Measurements from ENCODE around the gene HK1.
A peak's percentile ranks its signal among the peaks of the same experiment; 100 is the strongest.

HK1 gene

DNA sequence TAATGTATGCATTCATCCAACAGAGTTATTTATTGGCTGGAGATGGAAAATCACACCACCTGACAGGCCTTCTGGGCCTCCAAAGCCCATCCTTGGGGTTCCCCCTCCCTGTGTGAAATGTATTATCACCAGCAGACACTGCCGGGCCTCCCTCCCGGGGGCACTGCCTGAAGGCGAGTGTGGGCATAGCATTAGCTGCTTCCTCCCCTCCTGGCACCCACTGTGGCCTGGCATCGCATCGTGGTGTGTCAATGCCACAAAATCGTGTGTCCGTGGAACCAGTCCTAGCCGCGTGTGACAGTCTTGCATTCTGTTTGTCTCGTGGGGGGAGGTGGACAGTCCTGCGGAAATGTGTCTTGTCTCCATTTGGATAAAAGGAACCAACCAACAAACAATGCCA is 123.1 kb downstream of the HK1 start:
- Histone ChIP-seq H3K4me3 (ENCODE audit: low read length) (no peak overlapping the region), H3K27me3 (ENCODE audit: control insufficient read depth, insufficient read depth, low read length) (no peaks in the 10 kb centered on the region), H3K4me1 (ENCODE audit: control insufficient read depth, insufficient read depth, low read length) (peaks cover 28% of the 10 kb centered on the region), H3K9ac (ENCODE audit: low read depth, low read length) (no peak overlapping the region), H3K9me3 (replicated peaks; ENCODE audit: low read length) (no peaks in the 10 kb centered on the region), H3K4me2 (ENCODE audit: low read length) (no peak overlapping the region), H3K36me3 (ENCODE audit: insufficient read depth, low read length) (peaks cover 55% of the 10 kb centered on the region)

- no peaks in the 10 kb centered on the region for H3K27me3 ChIP-seq (ENCODE audit: control insufficient read depth, insufficient read depth, low read length)
- no peak overlapping the region for H3K4me2 ChIP-seq (ENCODE audit: low read length)
- no peaks in the 10 kb centered on the region for H3K9me3 ChIP-seq (replicated peaks; ENCODE audit: low read length)
- H3K36me3 ChIP-seq (ENCODE audit: insufficient read depth, low read length), result peaks cover 49% of the 10 kb centered on the region
- no peak overlapping the region for H3K9ac ChIP-seq (ENCODE audit: low read depth, low read length)
- peaks cover 28% of the 10 kb centered on the region for H3K4me1 ChIP-seq (ENCODE audit: control insufficient read depth, insufficient read depth, low read length)
- no peak overlapping the region for H3K4me3 ChIP-seq (ENCODE audit: low read length)
Measured at GRCh38 chr10:69402386-69402785, 124.1 kb downstream of the HK1 start.

- no peak overlapping the region for H3K4me2 ChIP-seq (ENCODE audit: low read length)
- no peaks in the 10 kb centered on the region for H3K9me3 ChIP-seq (replicated peaks; ENCODE audit: low read length)
- no peak overlapping the region for H3K4me3 ChIP-seq (ENCODE audit: low read length)
- no peak overlapping the region for H3K9ac ChIP-seq (ENCODE audit: low read depth, low read length)
- peaks cover 32% of the 10 kb centered on the region for H3K4me1 ChIP-seq (ENCODE audit: control insufficient read depth, insufficient read depth, low read length)
- no peaks in the 10 kb centered on the region for H3K27me3 ChIP-seq (ENCODE audit: control insufficient read depth, insufficient read depth, low read length)
- H3K36me3 ChIP-seq (ENCODE audit: insufficient read depth, low read length), result peaks cover 42% of the 10 kb centered on the region
Measured at GRCh38 chr10:69403066-69403465, 124.8 kb downstream of the HK1 start.

DNA sequence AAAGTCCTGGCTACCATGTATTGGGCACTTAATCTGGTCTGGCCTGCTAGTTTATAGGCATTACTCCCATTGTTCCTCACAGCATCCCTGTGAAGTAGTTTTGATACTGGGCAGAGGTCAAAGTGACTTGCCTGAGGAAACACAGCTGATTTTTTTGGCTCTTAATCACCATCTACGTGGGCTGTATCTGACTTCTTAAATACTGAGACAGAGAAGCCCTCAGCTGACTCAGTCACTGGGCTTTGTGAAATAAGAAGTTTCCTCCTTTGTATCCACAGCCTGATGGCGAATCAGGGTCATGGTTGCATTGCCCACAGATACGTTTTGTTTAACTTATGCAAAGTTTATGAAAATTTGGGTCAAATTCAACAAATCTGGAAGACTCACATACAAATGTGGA is 125.2 kb downstream of the HK1 start:
- no peak overlapping the region for H3K4me2 ChIP-seq (ENCODE audit: low read length)
- peaks cover 38% of the 10 kb centered on the region for H3K36me3 ChIP-seq (ENCODE audit: insufficient read depth, low read length)
- no peaks in the 10 kb centered on the region for H3K9me3 ChIP-seq (replicated peaks; ENCODE audit: low read length)
- H3K4me1 ChIP-seq (ENCODE audit: control insufficient read depth, insufficient read depth, low read length), result peaks cover 34% of the 10 kb centered on the region
- no peak overlapping the region for H3K4me3 ChIP-seq (ENCODE audit: low read length)
- H3K27me3 ChIP-seq (ENCODE audit: control insufficient read depth, insufficient read depth, low read length), result no peaks in the 10 kb centered on the region
- no peak overlapping the region for H3K9ac ChIP-seq (ENCODE audit: low read depth, low read length)

DNA sequence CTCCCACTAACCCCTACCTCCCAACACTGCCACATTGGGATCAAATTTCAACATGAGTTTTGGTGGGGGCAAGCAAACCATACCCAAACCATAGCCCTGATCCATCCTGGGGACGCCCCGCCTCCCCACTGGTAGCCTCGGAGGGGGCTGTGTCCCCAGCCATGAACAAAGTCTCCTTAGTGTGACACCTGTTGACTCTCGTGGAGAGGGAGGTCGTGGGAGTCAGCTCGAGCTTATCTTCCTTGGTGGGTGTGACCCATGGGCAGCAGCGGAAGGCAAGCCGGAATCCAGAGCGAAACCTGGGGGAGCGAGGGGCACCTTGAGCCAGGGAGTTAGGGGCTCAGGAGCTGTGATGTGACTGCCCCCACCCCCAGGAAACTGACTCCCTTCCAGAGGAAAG is 126.5 kb downstream of the HK1 start:
- H3K4me1 ChIP-seq (ENCODE audit: control insufficient read depth, insufficient read depth, low read length), result peaks cover 40% of the 10 kb centered on the region
- H3K9me3 ChIP-seq (replicated peaks; ENCODE audit: low read length), result no peaks in the 10 kb centered on the region
- H3K36me3 ChIP-seq (ENCODE audit: insufficient read depth, low read length), result peaks cover 32% of the 10 kb centered on the region
- H3K9ac ChIP-seq (ENCODE audit: low read depth, low read length), result no peak overlapping the region
- H3K4me3 ChIP-seq (ENCODE audit: low read length), result no peak overlapping the region
- no peak overlapping the region for H3K4me2 ChIP-seq (ENCODE audit: low read length)
- no peaks in the 10 kb centered on the region for H3K27me3 ChIP-seq (ENCODE audit: control insufficient read depth, insufficient read depth, low read length)

- H3K9me3 ChIP-seq (replicated peaks; ENCODE audit: low read length), result no peaks in the 10 kb centered on the region
Measured at GRCh38 chr10:69405221-69405620, 126.9 kb downstream of the HK1 start.

DNA sequence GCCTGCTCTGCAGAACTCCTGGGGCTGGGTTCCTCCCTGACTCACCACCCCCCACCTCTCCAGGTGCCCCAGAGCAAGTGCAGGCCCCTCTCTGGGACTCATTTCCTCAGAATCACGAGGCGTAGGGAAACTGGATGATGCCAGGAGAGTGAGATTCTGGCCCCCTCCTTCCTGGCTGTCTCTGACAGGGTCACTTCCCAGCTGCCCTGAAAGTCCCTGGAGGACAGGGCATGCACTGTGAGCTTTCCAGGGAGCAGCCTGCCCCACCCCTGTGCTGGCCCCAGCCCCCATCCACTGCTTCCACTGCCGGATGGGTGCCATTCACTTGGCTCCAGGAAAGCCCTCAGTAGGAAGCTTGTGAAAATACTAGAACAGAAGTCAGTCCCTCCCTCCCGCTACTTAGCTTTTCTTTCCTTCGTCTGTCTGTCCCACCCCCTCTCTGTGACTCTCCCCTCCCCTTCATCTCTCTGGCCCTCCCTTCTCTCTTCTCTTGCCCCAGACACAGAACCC is 128.1 kb downstream of the HK1 start:
- Histone ChIP-seq H3K4me1 (ENCODE audit: control insufficient read depth, insufficient read depth, low read length) (peaks cover 40% of the 10 kb centered on the region), H3K27me3 (ENCODE audit: control insufficient read depth, insufficient read depth, low read length) (no peaks in the 10 kb centered on the region), H3K4me2 (ENCODE audit: low read length) (no peak overlapping the region), H3K9ac (ENCODE audit: low read depth, low read length) (no peak overlapping the region), H3K36me3 (ENCODE audit: insufficient read depth, low read length) (peaks cover 21% of the 10 kb centered on the region), H3K9me3 (replicated peaks; ENCODE audit: low read length) (no peaks in the 10 kb centered on the region), H3K4me3 (ENCODE audit: low read length) (no peak overlapping the region)

More at GRCh38 chr10:69405221-69405620, 126.9 kb downstream of the HK1 start:
- Histone ChIP-seq H3K4me2 (ENCODE audit: low read length) (no peak overlapping the region), H3K4me1 (ENCODE audit: control insufficient read depth, insufficient read depth, low read length) (peaks cover 40% of the 10 kb centered on the region), H3K4me3 (ENCODE audit: low read length) (no peak overlapping the region), H3K9ac (ENCODE audit: low read depth, low read length) (no peak overlapping the region), H3K36me3 (ENCODE audit: insufficient read depth, low read length) (peaks cover 32% of the 10 kb centered on the region), H3K27me3 (ENCODE audit: control insufficient read depth, insufficient read depth, low read length) (no peaks in the 10 kb centered on the region)

- H3K36me3 ChIP-seq (ENCODE audit: insufficient read depth, low read length), result peaks cover 17% of the 10 kb centered on the region
- H3K9ac ChIP-seq (ENCODE audit: low read depth, low read length), result no peak overlapping the region
- H3K9me3 ChIP-seq (replicated peaks; ENCODE audit: low read length), result no peaks in the 10 kb centered on the region
- no peaks in the 10 kb centered on the region for H3K27me3 ChIP-seq (ENCODE audit: control insufficient read depth, insufficient read depth, low read length)
- H3K4me3 ChIP-seq (ENCODE audit: low read length), result no peak overlapping the region
- peaks cover 40% of the 10 kb centered on the region for H3K4me1 ChIP-seq (ENCODE audit: control insufficient read depth, insufficient read depth, low read length)
- H3K4me2 ChIP-seq (ENCODE audit: low read length), result no peak overlapping the region
Measured at GRCh38 chr10:69406816-69407580, 128.7 kb downstream of the HK1 start.

- H3K4me2 ChIP-seq (ENCODE audit: low read length), result peak overlapping the region; percentile 65
- peak overlapping the region; percentile 32 for H3K4me3 ChIP-seq (ENCODE audit: low read length)
- H3K4me1 ChIP-seq (ENCODE audit: control insufficient read depth, insufficient read depth, low read length), result peaks cover 38% of the 10 kb centered on the region
- peak overlapping the region; percentile 53 for H3K9ac ChIP-seq (ENCODE audit: low read depth, low read length)
- peaks cover 13% of the 10 kb centered on the region for H3K36me3 ChIP-seq (ENCODE audit: insufficient read depth, low read length)
- no peaks in the 10 kb centered on the region for H3K9me3 ChIP-seq (replicated peaks; ENCODE audit: low read length)
- no peaks in the 10 kb centered on the region for H3K27me3 ChIP-seq (ENCODE audit: control insufficient read depth, insufficient read depth, low read length)
Measured at GRCh38 chr10:69407621-69408301, 129.5 kb downstream of the HK1 start.

- peaks cover 32% of the 10 kb centered on the region for H3K4me1 ChIP-seq (ENCODE audit: control insufficient read depth, insufficient read depth, low read length)
- no peaks in the 10 kb centered on the region for H3K9me3 ChIP-seq (replicated peaks; ENCODE audit: low read length)
- no peaks in the 10 kb centered on the region for H3K27me3 ChIP-seq (ENCODE audit: control insufficient read depth, insufficient read depth, low read length)
- H3K4me2 ChIP-seq (ENCODE audit: low read length), result peak overlapping the region; percentile 86
- peak overlapping the region; percentile 70 for H3K4me3 ChIP-seq (ENCODE audit: low read length)
- peak overlapping the region; percentile 71 for H3K9ac ChIP-seq (ENCODE audit: low read depth, low read length)
- H3K36me3 ChIP-seq (ENCODE audit: insufficient read depth, low read length), result peaks cover 9% of the 10 kb centered on the region
Measured at GRCh38 chr10:69408318-69409175, 130.3 kb downstream of the HK1 start.

DNA sequence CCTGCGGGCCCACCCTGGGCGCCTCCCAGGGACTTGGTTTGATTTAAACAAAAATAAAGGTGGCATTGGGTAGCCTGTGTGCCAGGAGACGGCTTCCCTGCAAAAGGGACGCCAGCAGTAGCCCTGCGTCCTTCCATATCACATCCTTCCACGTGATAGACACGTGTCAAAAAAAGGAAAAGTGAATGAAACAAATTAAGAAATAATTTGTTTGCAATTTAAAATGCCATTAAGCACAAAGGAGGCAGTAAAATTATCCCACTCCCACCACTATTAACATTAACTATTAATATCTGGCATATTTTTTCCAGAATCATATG is 130.8 kb downstream of the HK1 start:
- Histone ChIP-seq H3K36me3 (ENCODE audit: insufficient read depth, low read length) (peaks cover 7% of the 10 kb centered on the region), H3K4me2 (ENCODE audit: low read length) (peak overlapping the region; percentile 86), H3K4me3 (ENCODE audit: low read length) (peak overlapping the region; percentile 70), H3K4me1 (ENCODE audit: control insufficient read depth, insufficient read depth, low read length) (peaks cover 26% of the 10 kb centered on the region), H3K9me3 (replicated peaks; ENCODE audit: low read length) (no peaks in the 10 kb centered on the region), H3K27me3 (ENCODE audit: control insufficient read depth, insufficient read depth, low read length) (no peaks in the 10 kb centered on the region), H3K9ac (ENCODE audit: low read depth, low read length) (peak overlapping the region; percentile 71)
